Measurements from ENCODE around the gene PLXNA1. TPM values are rescaled to one million over a fixed set of nuclear protein-coding genes. Genes with fewer than 3 reads are reported as not detected.

PLXNA1 gene
- total RNA-seq, 2 experiments from 2014 or later: 6.5 to 7.4 TPM

GRCh38 chr3:126944089-126944965, 38.6 kb upstream of the PLXNA1 start:
- no peaks in the 10 kb centered on the region for H3K9me3 Mint-ChIP-seq

GRCh38 chr3:126945171-126945721, 37.7 kb upstream of the PLXNA1 start:
- ChIA-PET POLR2A (no interaction called here), CTCF (no interaction called here)
- no peaks in the 10 kb centered on the region for H3K36me3 Mint-ChIP-seq (ENCODE audit: low read depth)
- H3K4me1 Mint-ChIP-seq: peaks cover 13% of the 10 kb centered on the region
- H3K9me3 Mint-ChIP-seq: no peaks in the 10 kb centered on the region
- no peak for DNase-seq
- H3K27me3 Mint-ChIP-seq: no peaks in the 10 kb centered on the region
- no peak overlapping the region for H3K4me3 Mint-ChIP-seq
- no peak overlapping the region for H3K27ac Mint-ChIP-seq

More at GRCh38 chr3:126944089-126944965, 38.6 kb upstream of the PLXNA1 start:
- Mint-ChIP-seq H3K27ac (no peak overlapping the region), H3K36me3 (ENCODE audit: low read depth) (no peaks in the 10 kb centered on the region), H3K4me3 (no peak overlapping the region), H3K4me1 (peaks cover 13% of the 10 kb centered on the region), H3K27me3 (no peaks in the 10 kb centered on the region)
- ChIA-PET CTCF (no interaction called here), POLR2A (no interaction called here)
- DNase-seq: no peak

DNA sequence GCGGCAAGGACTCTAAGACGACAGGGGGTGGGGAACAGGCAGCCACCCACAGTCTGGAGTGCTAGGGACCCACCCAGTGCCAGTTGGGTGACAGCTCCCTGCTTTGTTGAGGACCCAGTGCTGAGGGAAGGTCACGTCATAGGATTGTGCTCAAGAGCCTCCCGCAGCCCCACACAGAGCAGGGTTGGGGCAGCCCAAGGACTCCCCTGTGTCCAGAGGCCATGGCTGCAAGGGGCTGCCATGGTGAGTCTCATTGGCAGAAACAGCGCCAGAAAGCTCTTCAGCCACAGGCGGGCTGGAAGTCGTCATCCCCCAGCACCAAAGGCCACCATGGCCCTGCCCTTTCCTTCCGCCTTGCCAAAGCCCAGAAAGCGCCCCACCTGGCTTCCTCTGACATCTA, 37.0 kb upstream of the PLXNA1 start:
- ChIA-PET POLR2A (no interaction called here), CTCF (no interaction called here)
- Mint-ChIP-seq H3K9me3 (no peaks in the 10 kb centered on the region), H3K27ac (no peak overlapping the region), H3K4me3 (no peak overlapping the region), H3K36me3 (ENCODE audit: low read depth) (no peaks in the 10 kb centered on the region), H3K4me1 (peaks cover 13% of the 10 kb centered on the region), H3K27me3 (no peaks in the 10 kb centered on the region)
- DNase-seq: no peak

- H3K27me3 Mint-ChIP-seq: no peaks in the 10 kb centered on the region
Observed at GRCh38 chr3:126946405-126946804, 36.5 kb upstream of the PLXNA1 start.

DNA sequence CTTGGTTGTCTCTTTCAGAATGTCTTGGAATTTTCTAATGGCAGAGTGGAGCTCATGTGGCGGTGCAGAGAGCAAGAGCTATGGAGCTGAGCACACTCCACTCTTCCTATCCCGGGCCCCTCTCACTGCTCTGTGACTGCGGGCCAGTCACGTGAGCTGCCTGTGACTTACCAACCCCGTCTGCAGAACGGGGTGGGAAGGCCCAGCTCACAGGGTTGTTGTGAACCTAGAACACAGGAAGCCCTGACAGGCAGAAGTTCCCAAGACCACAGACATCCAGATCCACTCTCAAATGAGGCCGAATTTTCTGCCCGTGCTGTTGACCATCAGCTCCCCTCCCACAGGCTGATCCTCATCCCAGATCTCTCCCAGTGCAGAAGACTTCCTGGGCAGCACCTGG, 35.5 kb upstream of the PLXNA1 start:
- POLR2A ChIA-PET: no interaction called here

More at GRCh38 chr3:126946405-126946804, 36.5 kb upstream of the PLXNA1 start:
- CTCF ChIA-PET: no interaction called here
- no peaks in the 10 kb centered on the region for H3K9me3 Mint-ChIP-seq
- no peak for DNase-seq
- POLR2A ChIA-PET: no interaction called here
- H3K36me3 Mint-ChIP-seq (ENCODE audit: low read depth): no peaks in the 10 kb centered on the region
- no peak overlapping the region for H3K27ac Mint-ChIP-seq
- H3K4me3 Mint-ChIP-seq: no peak overlapping the region
- H3K4me1 Mint-ChIP-seq: peaks cover 13% of the 10 kb centered on the region

DNA sequence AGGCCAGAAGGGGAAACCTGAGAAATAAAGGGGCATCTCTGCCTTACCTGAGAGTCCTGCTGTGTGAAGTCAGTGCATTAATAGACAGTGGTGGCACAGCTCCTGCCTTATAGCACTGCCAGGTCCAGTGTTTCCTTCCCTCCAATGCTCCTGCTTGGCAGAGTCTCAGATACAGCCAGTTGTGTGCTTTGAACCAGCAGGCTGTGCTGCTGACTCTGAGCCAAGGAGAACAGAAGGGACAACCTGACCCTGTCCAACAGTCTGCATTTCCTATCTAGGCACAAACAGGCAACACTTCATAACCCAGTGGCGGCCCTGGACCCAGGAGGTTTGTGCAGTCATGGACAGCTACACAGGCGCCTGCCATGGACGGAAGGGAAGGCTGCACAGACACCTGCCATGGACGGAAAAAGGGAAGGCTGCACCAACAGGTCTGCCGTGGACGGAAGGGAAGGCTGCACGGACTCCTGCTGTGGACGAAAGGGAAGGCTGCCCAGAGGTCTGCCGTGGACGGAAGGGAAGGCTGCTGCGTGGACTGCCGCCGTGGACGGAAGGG, 33.9 kb upstream of the PLXNA1 start:
- H3K36me3 Mint-ChIP-seq (ENCODE audit: low read depth): no peaks in the 10 kb centered on the region
- no peaks in the 10 kb centered on the region for H3K9me3 Mint-ChIP-seq
- POLR2A ChIA-PET: no interaction called here
- no peak overlapping the region for H3K4me3 Mint-ChIP-seq
- H3K27me3 Mint-ChIP-seq: no peaks in the 10 kb centered on the region
- peaks cover 5% of the 10 kb centered on the region for H3K4me1 Mint-ChIP-seq
- CTCF ChIA-PET: no interaction called here
- no peak for DNase-seq
- no peak overlapping the region for H3K27ac Mint-ChIP-seq

More for the DNA sequence above, 35.5 kb upstream of the PLXNA1 start:
- Mint-ChIP-seq H3K9me3 (no peaks in the 10 kb centered on the region), H3K27ac (no peak overlapping the region), H3K4me1 (peaks cover 5% of the 10 kb centered on the region), H3K4me3 (no peak overlapping the region), H3K27me3 (no peaks in the 10 kb centered on the region), H3K36me3 (ENCODE audit: low read depth) (no peaks in the 10 kb centered on the region)
- CTCF ChIA-PET: no interaction called here
- no peak for DNase-seq

DNA sequence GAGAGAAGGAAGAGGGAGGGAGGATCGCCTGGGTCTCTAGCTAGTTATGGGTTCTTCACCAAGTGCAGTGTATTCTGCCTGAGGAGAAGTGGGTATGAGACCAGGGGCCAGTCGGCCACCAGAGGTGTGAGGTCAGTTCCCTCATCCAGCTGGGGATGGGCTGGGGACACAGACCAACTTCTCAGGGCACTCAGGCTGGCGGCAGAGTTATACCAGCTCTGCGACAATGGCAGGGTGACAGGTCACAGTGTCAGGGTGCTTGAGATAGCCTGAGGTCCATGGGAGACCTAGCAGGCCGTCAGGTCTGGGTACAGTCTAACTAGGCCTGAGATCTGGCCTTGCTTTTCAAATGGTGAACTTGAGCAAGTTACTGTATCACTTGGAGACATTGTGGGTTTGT, 31.4 kb upstream of the PLXNA1 start:
- H3K4me3 Mint-ChIP-seq: no peak overlapping the region
- no peaks in the 10 kb centered on the region for H3K36me3 Mint-ChIP-seq (ENCODE audit: low read depth)
- no peaks in the 10 kb centered on the region for H3K27me3 Mint-ChIP-seq
- ChIA-PET CTCF (interaction anchor here (0.6 kb wide), 1 partner anchor 220 kb away, joined by 6 read pairs; no protein-coding TSS in a partner anchor), POLR2A (no interaction called here)
- H3K9me3 Mint-ChIP-seq: no peaks in the 10 kb centered on the region
- peaks cover 5% of the 10 kb centered on the region for H3K4me1 Mint-ChIP-seq
- H3K27ac Mint-ChIP-seq: no peak overlapping the region
- DNase-seq: no peak

DNA sequence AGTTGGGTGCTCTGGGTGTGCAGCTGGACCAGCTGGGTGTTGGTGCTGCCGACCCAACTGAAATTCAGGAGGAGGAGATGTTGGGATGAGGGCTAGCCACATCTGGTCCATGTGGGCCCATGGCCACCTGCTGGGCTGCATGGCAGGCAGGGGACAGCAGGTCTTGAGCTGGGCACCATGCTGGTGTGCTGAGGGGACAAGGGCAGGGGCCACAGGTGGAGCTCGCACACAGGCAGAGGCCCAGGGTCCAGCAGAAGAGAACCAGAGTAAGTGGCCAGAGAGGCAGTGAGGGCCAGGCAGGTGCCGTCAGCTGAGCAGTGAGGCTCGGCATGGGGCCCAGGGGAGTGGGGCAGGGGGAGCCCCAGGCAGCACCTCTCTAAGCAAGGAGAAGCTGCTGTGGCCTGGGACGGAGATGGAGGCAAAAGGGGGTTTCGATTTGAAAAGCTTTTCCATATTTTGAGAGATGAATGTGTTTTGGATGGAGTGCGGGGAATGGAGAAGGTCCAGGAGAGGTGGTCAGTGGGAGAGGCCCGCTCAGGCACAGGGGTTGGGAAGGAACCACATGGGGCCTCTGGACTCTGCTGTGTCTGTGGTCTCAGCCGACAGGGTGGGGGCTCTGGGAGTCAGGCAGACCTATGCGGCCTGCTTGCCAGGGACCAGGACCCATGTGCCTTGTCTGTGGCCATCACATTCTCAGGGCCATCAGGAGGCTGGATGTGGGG, 30.5 kb upstream of the PLXNA1 start:
- Mint-ChIP-seq H3K4me3 (no peak overlapping the region), H3K27me3 (no peaks in the 10 kb centered on the region), H3K4me1 (peaks cover 2% of the 10 kb centered on the region), H3K9me3 (no peaks in the 10 kb centered on the region), H3K27ac (no peak overlapping the region), H3K36me3 (ENCODE audit: low read depth) (no peaks in the 10 kb centered on the region)
- no peak for DNase-seq
- ChIA-PET POLR2A (no interaction called here), CTCF (no interaction called here)

- Mint-ChIP-seq H3K27me3 (no peaks in the 10 kb centered on the region), H3K27ac (no peak overlapping the region), H3K4me3 (no peak overlapping the region), H3K4me1 (no peaks in the 10 kb centered on the region), H3K9me3 (no peaks in the 10 kb centered on the region), H3K36me3 (ENCODE audit: low read depth) (no peaks in the 10 kb centered on the region)
- ChIA-PET POLR2A (no interaction called here), CTCF (no interaction called here)
- no peak for DNase-seq
Observed at GRCh38 chr3:126952983-126953660, 29.8 kb upstream of the PLXNA1 start.

GRCh38 chr3:126954141-126954842, 28.6 kb upstream of the PLXNA1 start:
- ChIA-PET CTCF (no interaction called here), POLR2A (no interaction called here)
- Mint-ChIP-seq H3K9me3 (no peaks in the 10 kb centered on the region), H3K36me3 (ENCODE audit: low read depth) (no peaks in the 10 kb centered on the region), H3K4me1 (no peaks in the 10 kb centered on the region), H3K27ac (no peak overlapping the region), H3K27me3 (no peaks in the 10 kb centered on the region), H3K4me3 (no peak overlapping the region)
- no peak for DNase-seq

DNA sequence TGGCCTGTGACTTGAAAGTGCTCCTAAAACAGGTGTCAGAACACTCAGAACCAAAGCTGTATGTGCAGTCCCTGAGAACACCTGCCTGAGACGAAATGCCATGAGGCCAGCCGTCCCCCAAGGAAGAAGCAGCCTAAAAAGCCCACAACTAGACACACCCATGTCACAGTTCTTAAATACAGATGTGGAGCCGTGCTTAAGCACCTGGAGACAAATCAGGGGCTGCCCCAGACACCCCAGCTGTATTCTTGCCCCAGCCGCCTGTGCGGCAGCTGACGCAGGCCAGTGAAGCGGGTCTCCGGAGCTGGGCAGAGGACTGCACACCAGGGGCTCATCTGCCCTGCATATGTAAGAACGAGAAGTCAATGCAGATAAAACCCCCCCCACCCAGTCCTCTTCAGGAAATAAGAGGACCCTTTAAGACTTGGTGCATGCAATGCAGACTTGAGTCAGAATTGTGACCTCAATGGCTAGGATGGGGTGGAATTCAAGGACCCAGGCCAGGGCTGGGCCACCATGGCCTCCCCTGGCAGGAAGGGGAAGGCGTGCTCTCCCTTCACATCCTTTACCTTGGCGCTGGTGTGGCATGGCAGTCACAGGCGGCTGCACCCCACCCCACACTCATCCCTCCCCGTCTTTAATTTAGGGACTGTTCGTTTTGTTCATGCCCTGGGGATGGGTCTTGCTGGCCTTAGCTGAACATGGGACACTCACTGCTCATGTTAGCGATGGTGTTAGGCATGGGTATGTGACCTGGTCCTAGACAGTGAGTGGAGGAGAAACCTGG, 27.7 kb upstream of the PLXNA1 start:
- H3K4me1 Mint-ChIP-seq: no peaks in the 10 kb centered on the region
- ChIA-PET POLR2A (no interaction called here), CTCF (no interaction called here)
- H3K27me3 Mint-ChIP-seq: no peaks in the 10 kb centered on the region
- no peak for DNase-seq
- no peaks in the 10 kb centered on the region for H3K9me3 Mint-ChIP-seq
- H3K27ac Mint-ChIP-seq: no peak overlapping the region
- H3K36me3 Mint-ChIP-seq (ENCODE audit: low read depth): no peaks in the 10 kb centered on the region
- no peak overlapping the region for H3K4me3 Mint-ChIP-seq

- Mint-ChIP-seq H3K27ac (no peak overlapping the region), H3K4me1 (no peaks in the 10 kb centered on the region), H3K4me3 (no peak overlapping the region), H3K36me3 (ENCODE audit: low read depth) (no peaks in the 10 kb centered on the region), H3K27me3 (no peaks in the 10 kb centered on the region), H3K9me3 (no peaks in the 10 kb centered on the region)
- DNase-seq: no peak
- POLR2A ChIA-PET: interaction anchor here (1.6 kb wide), 1 partner anchor 45 kb away, joined by 4 read pairs; no protein-coding TSS in a partner anchor
- CTCF ChIA-PET: no interaction called here
Observed at GRCh38 chr3:126956361-126956760, 26.6 kb upstream of the PLXNA1 start.

All from activated CD4-positive, alpha-beta memory T cell treated with anti-CD3 and anti-CD28 coated beads, Interleukin-2, amount 10 ng/mL, durations not matched to agents 7 days and 5 days (primary cell).